ENCODE measurements around the gene METTL9. TPM values are rescaled to one million over a fixed set of nuclear protein-coding genes. Genes with fewer than 3 reads are reported as not detected.

The METTL9 gene
- total and polyA plus RNA-seq, 2 of the 4 experiments (the other 2 are of a cell fraction) = 54.8 to 95.5 TPM

- peaks cover 2% of the 10 kb centered on the region; the same call in 1 of the 2 replicates for H3K4me1 ChIP-seq (ENCODE audit: control insufficient read depth, insufficient read depth, low read length)
- no TSS peak for BruUV-seq (replicated peaks)
- no peak for TF ChIP-seq CHD1 (IDR thresholded peaks at IDR 0.05; ENCODE audit: low read depth, low read length)
- no peak for TF ChIP-seq MXI1 (IDR thresholded peaks at IDR 0.05; ENCODE audit: borderline replicate concordance, low read depth, low read length)
- no peak for TF ChIP-seq RFX5 (IDR thresholded peaks at IDR 0.05; ENCODE audit: low read depth, low read length)
- no peak for TF ChIP-seq BHLHE40 (IDR thresholded peaks at IDR 0.05; ENCODE audit: low read depth, low read length)
- no peak for TF ChIP-seq FOS (IDR thresholded peaks at IDR 0.05; ENCODE audit: low read depth, low read length)
- no peak for TF ChIP-seq CEBPB (IDR thresholded peaks at IDR 0.05; ENCODE audit: low read depth, low read length)
- no peak for TF ChIP-seq ELK1 (IDR thresholded peaks at IDR 0.05; ENCODE audit: borderline replicate concordance, low read depth, low read length)
- TF ChIP-seq MAFK (IDR thresholded peaks at IDR 0.05; ENCODE audit: low read depth, low read length) = no peak
- no peak for TF ChIP-seq RCOR1 (IDR thresholded peaks at IDR 0.05; ENCODE audit: insufficient replicate concordance, low read length)
- no peak for TF ChIP-seq MAZ (IDR thresholded peaks at IDR 0.05; ENCODE audit: borderline replicate concordance, low read depth, low read length)
- no peak for TF ChIP-seq USF2 (IDR thresholded peaks at IDR 0.05; ENCODE audit: low read depth, low read length)
- no peak overlapping the region for H2AFZ ChIP-seq (replicated peaks; ENCODE audit: low read length, poor library complexity)
- DNase-seq (no peak), ATAC-seq (ENCODE audit: low read depth) (no peak)
- H2AK5ac ChIP-seq (ENCODE audit: low read depth, low read length) = no peak overlapping the region
- H3K9me3 ChIP-seq (ENCODE audit: control insufficient read depth, insufficient read depth, low read length) = no peaks in the 10 kb centered on the region
- H3K4me3 ChIP-seq (ENCODE audit: insufficient read depth, low read depth, low read length) = no peak overlapping the region
- dilution Hi-C loops (cut with HindIII; ENCODE audit: low sequenced_read_pairs, unreplicated experiment) (no loop called here), intact Hi-C loops (cut with micrococcal nuclease) (no loop called here), in situ Hi-C loops (cut with MboI; ENCODE audit: low sequenced_read_pairs) (loop anchor here (10.0 kb wide), 1 partner anchor 57 kb away; the partner anchor contains the start of gene METTL9)
- no peak overlapping the region for H2BK20ac ChIP-seq (ENCODE audit: low read depth, low read length)
- POLR2A ChIA-PET (ENCODE audit: unreplicated experiment) = no interaction called here
- H3K4ac ChIP-seq (ENCODE audit: low read depth, low read length) = no peak overlapping the region
- no peaks in the 10 kb centered on the region for H3K27me3 ChIP-seq (ENCODE audit: control insufficient read depth, insufficient read depth, low read length)
- CTCF ChIA-PET = no interaction called here
- no peak overlapping the region for H3K14ac ChIP-seq (replicated peaks; ENCODE audit: low read depth, low read length)
- H3K4me2 ChIP-seq (ENCODE audit: low read depth, low read length) = no peak overlapping the region
- H2BK5ac ChIP-seq (ENCODE audit: low read depth, low read length, poor library complexity, severe bottlenecking) = no peak overlapping the region
- no peak overlapping the region for H2BK15ac ChIP-seq (ENCODE audit: low read depth, low read length)
- no peak overlapping the region for H4K5ac ChIP-seq (ENCODE audit: low read depth, low read length)
- H3K27ac ChIP-seq (ENCODE audit: insufficient read depth, low read length) = no peak overlapping the region
- H3K18ac ChIP-seq (ENCODE audit: low read depth, low read length) = no peak overlapping the region
- peaks cover 7% of the 10 kb centered on the region for H3K36me3 ChIP-seq (ENCODE audit: control insufficient read depth, insufficient read depth, low read length)
- H3K79me1 ChIP-seq (ENCODE audit: low read depth in 1 of 2, low read length in 2 of 2) = peaks cover 22 to 41% of the 10 kb centered on the region in 2 experiments
- no peak overlapping the region for H4K91ac ChIP-seq (ENCODE audit: insufficient read depth, low read depth, low read length)
- H3K23ac ChIP-seq (ENCODE audit: low read depth, low read length) = no peak overlapping the region
- 100% methylated on average over 2 of the region's 3 CpGs; no CpG with 5 or more reads in 1 of the 2 experiments for WGBS, 2 experiments (ENCODE audit: extremely low coverage in 2 of 2, insufficient read length in 1 of 2)
- H4K20me1 ChIP-seq (ENCODE audit: insufficient read depth, low read length) = peaks cover 9% of the 10 kb centered on the region; the same call in 1 of the 2 replicates
- H2AK9ac ChIP-seq (replicated peaks; ENCODE audit: low read depth, low read length, poor library complexity) = no peak overlapping the region
- no peak overlapping the region for H3K56ac ChIP-seq (ENCODE audit: extremely low read depth, insufficient read depth, low read length)
- H3K9me1 ChIP-seq (ENCODE audit: insufficient read depth, low read length) = no peaks in the 10 kb centered on the region; the same call in 1 of the 2 replicates
- H2BK120ac ChIP-seq (ENCODE audit: low read depth, low read length) = no peak overlapping the region
- H3K9ac ChIP-seq (ENCODE audit: low read depth, low read length) = no peak overlapping the region
- no peak overlapping the region for H4K8ac ChIP-seq (ENCODE audit: low read depth in 2 of 2, low read length in 2 of 2)
Observed at GRCh38 chr16:21651515-21651914, 52.1 kb downstream of the METTL9 start.
